ENCODE results near the gene CD83. TPM values are rescaled to one million over a fixed set of nuclear protein-coding genes. Genes with fewer than 3 reads are reported as not detected.

The CD83 gene
- total and polyA plus RNA-seq, 12 donors = 4.0 to 245 (median 8.5) TPM

GRCh38 chr6:14178083-14178445 lies 60.5 kb downstream of the CD83 start:
- WGBS, 4 donors = 92 to 97% (median 94%) methylated on average over 5 of the region's 5 CpGs
- TF ChIP-seq, protein P1, sequence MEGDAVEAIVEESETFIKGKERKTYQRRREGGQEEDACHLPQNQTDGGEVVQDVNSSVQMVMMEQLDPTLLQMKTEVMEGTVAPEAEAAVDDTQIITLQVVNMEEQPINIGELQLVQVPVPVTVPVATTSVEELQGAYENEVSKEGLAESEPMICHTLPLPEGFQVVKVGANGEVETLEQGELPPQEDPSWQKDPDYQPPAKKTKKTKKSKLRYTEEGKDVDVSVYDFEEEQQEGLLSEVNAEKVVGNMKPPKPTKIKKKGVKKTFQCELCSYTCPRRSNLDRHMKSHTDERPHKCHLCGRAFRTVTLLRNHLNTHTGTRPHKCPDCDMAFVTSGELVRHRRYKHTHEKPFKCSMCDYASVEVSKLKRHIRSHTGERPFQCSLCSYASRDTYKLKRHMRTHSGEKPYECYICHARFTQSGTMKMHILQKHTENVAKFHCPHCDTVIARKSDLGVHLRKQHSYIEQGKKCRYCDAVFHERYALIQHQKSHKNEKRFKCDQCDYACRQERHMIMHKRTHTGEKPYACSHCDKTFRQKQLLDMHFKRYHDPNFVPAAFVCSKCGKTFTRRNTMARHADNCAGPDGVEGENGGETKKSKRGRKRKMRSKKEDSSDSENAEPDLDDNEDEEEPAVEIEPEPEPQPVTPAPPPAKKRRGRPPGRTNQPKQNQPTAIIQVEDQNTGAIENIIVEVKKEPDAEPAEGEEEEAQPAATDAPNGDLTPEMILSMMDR (IDR thresholded peaks at IDR 0.05) = no peak
- no peak for TF ChIP-seq POLR2A (IDR thresholded peaks at IDR 0.05)

GRCh38 chr6:14180609-14181008 lies 63.0 kb downstream of the CD83 start:
- no peaks in the 10 kb centered on the region for H3K4me1 ChIP-seq (replicated peaks in 1 of 2)
- WGBS, 4 donors = 74 to 87% (median 78%) methylated on average over 2 of the region's 2 CpGs
- intact Hi-C loops (cut with DNase I) = no loop called here
- no peaks in the 10 kb centered on the region for H3K36me3 ChIP-seq (replicated peaks in 1 of 2)
- no peaks in the 10 kb centered on the region for H3K27me3 ChIP-seq
- H3K9me3 ChIP-seq (replicated peaks in 1 of 3) = no peaks in the 10 kb centered on the region
- H3K27ac ChIP-seq = no peak overlapping the region
- no peak overlapping the region for H3K4me3 ChIP-seq
- DNase-seq = no peak
- TF ChIP-seq POLR2A (IDR thresholded peaks at IDR 0.05) = no peak
- TF ChIP-seq, protein P1 (IDR thresholded peaks at IDR 0.05) = no peak

More at GRCh38 chr6:14178083-14178445, 60.5 kb downstream of the CD83 start:
- Histone ChIP-seq H3K36me3 (replicated peaks in 1 of 2) (no peaks in the 10 kb centered on the region), H3K4me3 (no peak overlapping the region), H3K9me3 (replicated peaks in 1 of 3) (no peaks in the 10 kb centered on the region), H3K4me1 (replicated peaks in 1 of 2) (no peaks in the 10 kb centered on the region), H3K27me3 (no peaks in the 10 kb centered on the region), H3K27ac (no peak overlapping the region)
- intact Hi-C loops (cut with DNase I) = no loop called here
- DNase-seq = no peak

DNA sequence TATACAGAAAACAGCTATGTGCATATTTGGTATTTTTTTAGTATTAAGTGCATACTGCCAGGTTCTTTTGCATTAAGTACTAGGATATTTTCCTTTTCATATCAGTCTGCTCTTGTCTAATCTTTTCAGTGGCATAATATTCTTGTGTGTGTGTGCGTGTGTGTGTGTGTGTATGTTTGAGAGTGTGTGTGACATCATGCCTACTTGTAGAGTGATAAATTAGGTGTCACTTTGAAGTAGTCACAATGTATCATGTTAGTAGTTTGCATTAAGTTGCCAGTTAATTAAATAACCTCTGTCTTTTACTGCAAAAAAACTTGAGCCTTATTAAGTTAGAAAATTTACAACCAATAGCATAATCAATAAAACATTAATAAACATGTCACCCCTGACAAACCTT lies 65.3 kb downstream of the CD83 start:
- DNase-seq = no peak
- H3K9me3 ChIP-seq (replicated peaks in 1 of 3) = no peaks in the 10 kb centered on the region
- no peaks in the 10 kb centered on the region for H3K4me1 ChIP-seq (replicated peaks in 1 of 2)
- H3K4me3 ChIP-seq = no peak overlapping the region
- no peaks in the 10 kb centered on the region for H3K27me3 ChIP-seq
- no peak overlapping the region for H3K27ac ChIP-seq
- TF ChIP-seq, protein P1 (IDR thresholded peaks at IDR 0.05) = no peak
- no peak for TF ChIP-seq POLR2A (IDR thresholded peaks at IDR 0.05)
- WGBS, 4 donors = 26 to 88% (median 80%) methylated on average over 1 of the region's 1 CpG
- intact Hi-C loops (cut with DNase I) = no loop called here
- H3K36me3 ChIP-seq (replicated peaks in 1 of 2) = no peaks in the 10 kb centered on the region

Small RNA genes lying within 50 kb of the gene (small RNA-seq; reads per million reads assigned to genes)
- 0 reads per million in 2 donors for gene RNU7-133P

Other genes starting within 250 kb of the CD83 start
- 1 to 10 TPM in 1 of 9 donors, under 1 TPM in 6, not detected in 2; 0.11 to 2.1 (median 0.55) TPM for gene RNF182, start 192.8 kb upstream of the CD83 start, total RNA-seq
- under 1 TPM; 0.03 to 0.18 (median 0.08) TPM for gene RNF182, start 192.8 kb upstream of the CD83 start, polyA plus RNA-seq